Tibial nerve (tissue), 4 donors: ENCODE results near the gene BMPR1B. TPM values are rescaled to one million over a fixed set of nuclear protein-coding genes. Genes with fewer than 3 reads are reported as not detected.

Experiments
- DNase-seq, 2 donors: peaks; one replicate each; pipeline ENCODE4 v3.0.0-alpha.2; 2019; ENCODE audit warnings: low spot score in 2 of 2
- H3K27ac ChIP-seq, 4 donors: fragments of 200-600 bp; sonication (generic) in 3 of 4; one replicate each; pipeline ENCODE4 v1.5.1; 2017 to 2019; ENCODE audit warnings: mild to moderate bottlenecking in 1 of 4
- H3K27me3 ChIP-seq, 2 donors: fragments of 200-600 bp; sonication (generic) in 1 of 2; one replicate each; pipeline versions ENCODE4 v1.5.1 to v1.6.0; 2017 to 2019
- H3K36me3 ChIP-seq, 3 donors: fragments of 200-600 bp; sonication (generic); one replicate each; pipeline ENCODE4 v1.5.1; 2018 to 2019
- H3K4me1 ChIP-seq, 4 donors: fragments of 200-600 bp; sonication (generic) in 3 of 4; one replicate each; pipeline ENCODE4 v1.5.1; 2017 to 2019
- H3K4me3 ChIP-seq, 4 donors: fragments of 200-600 bp; sonication (generic) in 3 of 4; one replicate each; pipeline ENCODE4 v1.5.1; 2017 to 2019; ENCODE audit warnings: mild to moderate bottlenecking in 1 of 4, moderate library complexity in 1 of 4
- H3K9me3 ChIP-seq, 4 donors: fragments of 200-600 bp; sonication (generic) in 3 of 4; one replicate each; pipeline ENCODE4 v1.5.1; 2017 to 2019
- CTCF ChIP-seq, 5 experiments: fragments of 200-600 bp in 3 of 5; fragments of 450-650 bp in 2 of 5; sonication (generic) in 3 of 5; IDR thresholded peaks; one replicate each; pipeline ENCODE4 v1.5.1; 2016 to 2019; ENCODE audit warnings: antibody characterized with exemption in 5 of 5, mild to moderate bottlenecking in 3 of 5, moderate library complexity in 2 of 5
- EP300 ChIP-seq, 2 donors: sonication (generic); formaldehyde crosslinking; IDR thresholded peaks; one replicate each; pipeline ENCODE4 v1.6.1; 2017; ENCODE audit warnings: antibody characterized with exemption in 2 of 2, mild to moderate bottlenecking in 1 of 2
- POLR2A ChIP-seq, 2 donors: fragments of 450-650 bp; IDR thresholded peaks; one replicate each; pipeline ENCODE4 v1.6.1; 2017; ENCODE audit warnings: antibody characterized with exemption in 2 of 2, mild to moderate bottlenecking in 2 of 2, moderate library complexity in 2 of 2
- WGBS, 2 donors: methylation state at CpG; one replicate each; pipeline ENCODE4 v1.1.5; 2018; 5-methylcytosine and 5-hydroxymethylcytosine counted together
- total RNA-seq, 4 donors: library from RNA; depleted of rRNA; stranded (reverse); fragments of >200 nt; gene quantifications; one replicate each; pipeline ENCODE4 v1.1.0, GENCODE V29; 2016

The BMPR1B gene
- total RNA-seq, 4 donors from 2014 or later, result 9.3 to 32.1 (median 26.1) TPM

GRCh38 chr4:94932366-94932765 lies 174.6 kb downstream of the BMPR1B start:
- no peak for DNase-seq
- Histone ChIP-seq H3K9me3 (no peaks in the 10 kb centered on the region), H3K27ac (no peak overlapping the region), H3K4me3 (no peak overlapping the region), H3K27me3 (no peaks in the 10 kb centered on the region), H3K4me1 (peaks cover 0 to 28% (median 3%) of the 10 kb centered on the region in 4 donors), H3K36me3 (no peaks in the 10 kb centered on the region)
- TF ChIP-seq POLR2A (IDR thresholded peaks at IDR 0.05) (no peak), EP300 (IDR thresholded peaks at IDR 0.05) (no peak), CTCF (IDR thresholded peaks at IDR 0.05) (no peak)

GRCh38 chr4:94933799-94934198 lies 176.0 kb downstream of the BMPR1B start:
- no peak for DNase-seq
- H3K9me3 ChIP-seq, result no peaks in the 10 kb centered on the region
- H3K36me3 ChIP-seq, result no peaks in the 10 kb centered on the region
- H3K27ac ChIP-seq, result no peak overlapping the region
- H3K4me3 ChIP-seq, result no peak overlapping the region
- H3K4me1 ChIP-seq, result peaks cover 0 to 19% (median 0%) of the 10 kb centered on the region in 4 donors
- 58 to 73% methylated on average over 4 of the region's 4 CpGs for WGBS, 2 donors
- TF ChIP-seq CTCF (IDR thresholded peaks at IDR 0.05), result no peak
- no peaks in the 10 kb centered on the region for H3K27me3 ChIP-seq

- Histone ChIP-seq H3K4me3 (no peak overlapping the region), H3K4me1 (peaks cover 0 to 19% (median 0%) of the 10 kb centered on the region in 4 donors), H3K9me3 (no peaks in the 10 kb centered on the region), H3K27ac (no peak overlapping the region), H3K27me3 (no peaks in the 10 kb centered on the region), H3K36me3 (no peaks in the 10 kb centered on the region)
- WGBS, 2 donors, result 63 to 67% methylated on average over 5 of the region's 5 CpGs
- no peak for DNase-seq
- TF ChIP-seq POLR2A (IDR thresholded peaks at IDR 0.05) (no peak), EP300 (IDR thresholded peaks at IDR 0.05) (no peak), CTCF (IDR thresholded peaks at IDR 0.05) (no peak)
Observed at GRCh38 chr4:94934201-94934600, 176.4 kb downstream of the BMPR1B start.

- Histone ChIP-seq H3K27ac (no peak overlapping the region), H3K4me3 (no peak overlapping the region)
Observed at GRCh38 chr4:94934864-94935263, 177.1 kb downstream of the BMPR1B start.

GRCh38 chr4:94936854-94937253 lies 179.1 kb downstream of the BMPR1B start:
- Histone ChIP-seq H3K4me3 (no peak overlapping the region), H3K4me1 (peaks cover 0 to 16% (median 0%) of the 10 kb centered on the region in 4 donors), H3K9me3 (no peaks in the 10 kb centered on the region), H3K27ac (no peak overlapping the region), H3K36me3 (no peaks in the 10 kb centered on the region), H3K27me3 (no peaks in the 10 kb centered on the region)
- WGBS, 2 donors, result 89 to 90% methylated on average over 4 of the region's 4 CpGs
- no peak for TF ChIP-seq CTCF (IDR thresholded peaks at IDR 0.05)
- TF ChIP-seq EP300 (IDR thresholded peaks at IDR 0.05), result no peak
- no peak for TF ChIP-seq POLR2A (IDR thresholded peaks at IDR 0.05)
- DNase-seq, result no peak

More at GRCh38 chr4:94934864-94935263, 177.1 kb downstream of the BMPR1B start:
- no peaks in the 10 kb centered on the region for H3K9me3 ChIP-seq
- no peaks in the 10 kb centered on the region for H3K27me3 ChIP-seq
- H3K36me3 ChIP-seq, result no peaks in the 10 kb centered on the region
- H3K4me1 ChIP-seq, result peaks cover 0 to 20% (median 0%) of the 10 kb centered on the region in 4 donors
- TF ChIP-seq CTCF (IDR thresholded peaks at IDR 0.05), result no peak
- DNase-seq, result no peak
